ENCODE data around the gene ARHGEF18.
"Not testable (repeated sequence)": the region's sequence is repeated elsewhere in the genome, so short reads cannot be mapped to it uniquely, and the experiment has no call there.

- not testable (repeated sequence) for TF ChIP-seq EZH2 (IDR thresholded peaks at IDR 0.05; ENCODE audit: insufficient read depth, poor library complexity, severe bottlenecking); EZH2phosphoT487 (IDR thresholded peaks at IDR 0.05; ENCODE audit: insufficient read depth, low read depth)
Measured at GRCh38 chr19:7308327-7308726, 40.4 kb upstream of the ARHGEF18 start.

All from GM23248 (cell line).